ENCODE results near the gene THOP1. TPM values are rescaled to one million over a fixed set of nuclear protein-coding genes. Genes with fewer than 3 reads are reported as not detected.
"Not testable (repeated sequence)": the region's sequence is repeated elsewhere in the genome, so short reads cannot be mapped to it uniquely, and the experiment has no call there.

The THOP1 gene
- total RNA-seq, 1 donor from 2014 or later = 29.1 TPM

DNA sequence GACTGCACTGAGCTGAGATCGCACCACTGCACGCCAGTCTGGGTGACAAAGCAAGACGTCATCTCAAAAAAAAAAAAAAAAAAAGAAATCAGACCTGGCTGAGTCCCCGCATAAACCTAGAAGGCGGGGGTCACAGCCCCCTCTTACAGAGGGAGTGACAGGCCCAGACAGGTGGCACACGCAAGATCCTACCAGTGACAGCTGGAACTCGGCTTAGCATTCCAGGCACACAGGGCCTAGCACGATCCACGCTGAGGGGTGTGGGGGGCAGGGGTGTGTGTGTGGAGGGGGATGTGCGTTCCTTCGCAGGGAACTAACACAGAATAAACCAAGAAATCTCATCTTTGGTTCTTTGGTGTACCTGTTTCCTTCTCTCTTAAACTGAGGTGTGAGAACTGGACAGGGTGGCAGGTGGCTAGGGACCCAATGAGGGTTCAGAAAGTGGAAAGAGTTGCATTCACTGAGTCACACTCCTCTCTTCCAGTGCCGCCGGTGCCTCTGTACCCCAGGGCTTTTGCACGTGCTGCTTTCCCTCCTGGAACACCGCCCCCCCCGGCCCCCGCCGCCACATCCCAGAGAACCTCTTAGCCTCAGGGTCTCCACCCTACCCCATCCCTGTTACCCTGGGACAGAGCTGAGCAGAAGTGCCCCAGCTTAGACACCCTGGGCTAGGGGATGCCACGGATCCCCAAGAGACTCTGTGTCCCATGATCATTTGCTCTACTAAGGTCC lies 7.2 kb upstream of the THOP1 start:
- DNase-seq (ENCODE audit: low spot score) (no peak), ATAC-seq (no peak)
- intact Hi-C loops (cut with DNase I) = no loop called here

DNA sequence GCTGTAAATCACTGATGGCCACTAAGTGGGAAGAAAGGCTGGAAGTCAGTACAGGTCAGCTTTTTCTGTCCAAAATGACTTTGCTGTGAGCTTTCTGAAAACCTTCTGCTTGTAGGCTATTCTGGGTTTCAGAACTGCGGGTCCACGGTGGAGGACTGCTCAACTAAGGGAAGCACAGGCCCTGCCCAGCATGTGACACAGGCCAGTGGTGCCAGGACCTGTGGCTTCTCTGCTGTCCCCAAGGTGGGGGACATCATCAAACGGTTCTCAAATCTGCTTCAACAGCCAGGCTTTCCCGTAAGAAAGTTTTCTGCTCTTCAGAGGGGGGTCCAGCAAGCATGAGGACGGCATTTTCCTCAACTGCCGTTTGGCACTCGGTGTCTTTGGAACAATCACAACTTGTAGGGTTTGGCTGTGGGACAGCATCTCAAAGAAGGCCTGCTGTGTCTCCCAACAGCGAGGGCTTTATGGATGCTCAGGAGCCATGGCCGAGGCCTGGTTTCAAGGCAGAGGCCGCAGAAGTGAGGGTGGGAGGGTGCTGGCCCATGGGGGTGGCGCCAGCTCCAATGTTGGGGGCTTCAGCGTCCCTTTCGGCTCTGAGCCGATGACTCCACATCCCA lies 6.1 kb upstream of the THOP1 start:
- no peak for DNase-seq (ENCODE audit: low spot score)
- ATAC-seq = no peak
- intact Hi-C loops (cut with DNase I) = no loop called here

DNA sequence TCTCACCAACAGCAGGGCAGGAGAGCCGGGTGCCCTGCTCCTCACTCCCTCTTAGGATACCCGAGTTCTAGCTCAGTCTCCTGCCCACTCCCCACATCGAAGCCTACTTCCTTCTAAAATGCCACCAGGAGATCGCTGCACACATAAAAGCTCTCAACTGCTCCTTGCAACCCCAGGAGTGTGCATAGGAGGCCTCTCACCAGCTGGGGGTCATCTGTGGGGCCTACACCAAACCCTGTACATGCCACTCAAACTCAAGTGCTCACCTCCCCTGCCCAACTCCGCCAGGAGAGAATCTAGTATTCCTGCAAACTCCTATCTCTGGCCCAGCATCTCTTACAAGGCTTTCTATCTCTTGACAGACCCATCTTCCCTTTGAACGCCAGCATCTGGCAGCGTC lies 5.0 kb upstream of the THOP1 start:
- intact Hi-C loops (cut with DNase I) = no loop called here
- no peak for ATAC-seq
- no peak for DNase-seq (ENCODE audit: low spot score)

DNA sequence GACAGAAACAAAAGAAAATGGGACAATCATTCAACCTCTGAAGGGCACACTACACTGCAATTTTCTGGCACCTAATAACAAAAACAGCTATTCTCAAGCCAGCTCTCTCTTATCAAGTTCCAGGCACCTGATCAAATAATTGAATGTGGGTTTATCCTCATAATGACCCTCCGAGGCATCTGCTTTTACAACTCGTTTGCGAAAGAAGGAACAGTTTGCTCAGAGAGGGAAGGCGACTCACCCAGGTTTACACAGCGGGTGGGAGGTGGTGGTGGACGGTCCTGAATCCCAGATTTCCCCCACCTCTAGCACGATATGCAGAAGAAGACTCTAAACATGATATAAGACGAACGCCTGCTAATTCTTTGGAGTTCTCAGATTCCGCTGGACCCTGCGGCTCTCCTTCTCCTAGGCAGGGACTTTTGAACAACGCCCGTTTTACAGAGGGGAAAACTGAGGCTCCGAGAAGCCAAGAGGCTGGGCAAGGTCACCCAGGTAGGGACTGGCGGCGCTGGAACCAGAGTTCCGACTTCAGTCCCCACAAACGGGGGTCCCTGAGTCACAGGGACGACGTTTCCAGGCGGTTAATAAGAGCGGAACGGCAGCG lies 2.9 kb upstream of the THOP1 start:
- intact Hi-C loops (cut with DNase I) = no loop called here
- DNase-seq (ENCODE audit: low spot score) (no peak), ATAC-seq (no peak)

DNA sequence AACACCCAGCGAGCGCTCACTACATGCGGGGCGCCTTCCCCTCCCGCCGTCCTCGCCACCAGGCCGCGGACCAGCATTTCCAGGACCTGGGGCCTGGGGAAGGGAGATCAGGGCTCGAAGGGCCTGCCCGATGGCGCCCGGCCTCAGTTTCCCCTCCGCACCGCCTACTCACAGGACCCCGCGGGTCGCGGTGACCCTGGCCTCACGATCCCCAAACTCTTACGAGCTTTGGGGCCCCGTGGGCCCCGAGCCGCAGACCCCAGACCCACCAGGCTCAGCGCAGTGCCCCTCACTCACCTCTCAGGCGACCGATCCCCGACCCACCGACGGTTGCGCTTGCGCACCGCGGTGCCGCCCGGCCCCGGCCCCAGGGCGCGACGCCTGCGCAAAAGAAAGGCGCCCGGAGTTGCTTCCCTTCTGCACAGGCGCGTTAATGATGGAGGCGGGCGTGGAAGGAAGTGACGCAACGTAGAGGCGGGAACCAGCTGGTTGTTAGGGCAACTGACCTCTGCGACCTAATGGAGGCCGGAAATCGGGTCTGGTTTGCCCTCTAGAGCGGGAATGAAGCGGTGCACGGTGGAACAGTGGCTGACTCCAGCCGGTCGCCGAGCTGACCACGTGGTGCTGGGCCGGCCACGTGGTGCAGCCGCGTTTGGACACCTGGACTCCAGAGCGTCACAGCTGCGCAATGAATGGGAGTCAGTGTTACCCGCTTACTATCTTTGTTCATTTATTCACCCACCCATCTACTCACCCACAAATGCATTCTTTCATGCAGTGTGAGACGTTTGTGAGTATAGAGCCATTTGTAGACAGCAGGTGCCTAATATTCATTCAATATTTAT lies 2.1 kb upstream of the THOP1 start, which contains the start of gene SGTA:
Gene SGTA, minus strand, starts transcription at position 338 of the 845 bp plus-strand sequence. CDS start 14,205 bp downstream, outside the sequence.
- DNase-seq (ENCODE audit: low spot score) (peak; percentile 98), ATAC-seq (peak; percentile 95)
- intact Hi-C loops (cut with DNase I) = no loop called here

DNA sequence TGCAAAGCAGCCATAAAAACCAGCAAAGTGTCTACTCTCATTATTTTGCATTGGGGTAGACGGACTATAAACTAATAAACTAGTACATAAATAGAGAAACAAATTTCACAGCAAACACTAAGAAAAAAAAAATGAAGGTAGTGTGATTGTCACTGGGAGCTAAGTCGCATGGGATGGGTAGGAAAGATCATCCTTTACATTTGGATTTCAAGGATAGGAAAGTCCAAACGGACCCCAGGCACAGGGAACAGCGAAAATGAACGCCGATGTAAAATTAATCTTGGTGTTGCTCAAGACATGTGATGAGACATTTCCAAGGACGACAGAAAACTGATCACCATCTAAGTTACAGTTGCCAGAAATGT lies 1.5 kb upstream of the THOP1 start:
- ATAC-seq = no peak
- DNase-seq (ENCODE audit: low spot score) = no peak
- intact Hi-C loops (cut with DNase I) = no loop called here

DNA sequence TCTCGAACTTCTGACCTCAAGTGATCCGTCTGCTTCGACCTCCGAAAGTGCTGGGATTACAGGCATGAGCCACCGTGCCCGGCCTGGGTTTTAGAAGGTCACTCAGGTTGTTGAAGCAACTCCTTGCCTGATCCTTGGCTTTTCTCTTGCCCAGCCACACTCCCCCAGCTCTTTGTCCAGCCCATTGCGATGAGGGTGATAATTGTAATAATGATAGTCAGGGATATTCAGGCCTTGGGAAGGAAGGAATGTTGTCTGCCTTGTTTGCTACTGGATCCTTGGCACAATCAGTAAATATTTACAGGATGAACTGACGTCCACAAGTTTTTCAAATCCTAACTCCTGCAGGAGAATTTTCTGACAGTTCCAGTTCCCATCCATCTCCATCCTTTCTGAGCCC lies 1.8 kb downstream of the THOP1 start:
- ATAC-seq (no peak), DNase-seq (ENCODE audit: low spot score) (no peak)
- intact Hi-C loops (cut with DNase I) = no loop called here

DNA sequence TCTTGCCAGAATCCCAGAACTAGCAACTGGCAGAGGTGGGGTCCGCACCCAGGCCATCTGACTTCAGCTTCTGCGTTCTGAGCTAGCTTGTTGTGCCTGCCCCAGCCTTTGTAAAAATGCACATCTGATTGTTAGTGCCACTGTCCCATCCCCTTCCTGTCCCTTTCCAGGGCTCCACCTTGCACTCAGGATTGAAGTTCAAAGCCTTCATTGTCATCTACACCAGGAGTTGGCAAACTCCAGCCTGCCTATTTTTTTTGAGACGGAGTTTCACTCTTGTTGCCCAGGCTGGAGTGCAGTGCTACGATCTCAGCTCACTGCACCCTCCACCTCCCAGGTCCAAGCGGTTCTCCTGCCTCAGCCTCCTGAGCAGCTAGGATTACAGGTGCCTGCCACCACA lies 2.9 kb downstream of the THOP1 start:
- no peak for ATAC-seq
- intact Hi-C loops (cut with DNase I) = no loop called here
- no peak for DNase-seq (ENCODE audit: low spot score)

DNA sequence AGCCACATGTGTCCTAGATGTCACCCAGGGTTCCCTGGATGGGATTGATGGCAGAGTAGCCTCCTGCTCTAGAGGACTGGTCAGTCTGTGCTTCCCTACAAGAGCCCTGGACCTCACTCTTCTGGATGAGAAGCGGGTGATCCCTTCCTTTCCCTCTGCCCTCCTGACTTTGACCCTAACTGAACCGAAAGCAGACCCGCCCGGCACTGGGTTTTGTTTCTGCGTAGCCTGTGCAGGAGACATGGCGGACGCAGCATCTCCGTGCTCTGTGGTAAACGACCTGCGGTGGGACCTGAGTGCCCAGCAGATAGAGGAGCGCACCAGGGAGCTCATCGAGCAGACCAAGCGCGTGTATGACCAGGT lies 4.9 kb downstream of the THOP1 start:
- ATAC-seq (no peak), DNase-seq (ENCODE audit: low spot score) (no peak)
- intact Hi-C loops (cut with DNase I) = no loop called here

DNA sequence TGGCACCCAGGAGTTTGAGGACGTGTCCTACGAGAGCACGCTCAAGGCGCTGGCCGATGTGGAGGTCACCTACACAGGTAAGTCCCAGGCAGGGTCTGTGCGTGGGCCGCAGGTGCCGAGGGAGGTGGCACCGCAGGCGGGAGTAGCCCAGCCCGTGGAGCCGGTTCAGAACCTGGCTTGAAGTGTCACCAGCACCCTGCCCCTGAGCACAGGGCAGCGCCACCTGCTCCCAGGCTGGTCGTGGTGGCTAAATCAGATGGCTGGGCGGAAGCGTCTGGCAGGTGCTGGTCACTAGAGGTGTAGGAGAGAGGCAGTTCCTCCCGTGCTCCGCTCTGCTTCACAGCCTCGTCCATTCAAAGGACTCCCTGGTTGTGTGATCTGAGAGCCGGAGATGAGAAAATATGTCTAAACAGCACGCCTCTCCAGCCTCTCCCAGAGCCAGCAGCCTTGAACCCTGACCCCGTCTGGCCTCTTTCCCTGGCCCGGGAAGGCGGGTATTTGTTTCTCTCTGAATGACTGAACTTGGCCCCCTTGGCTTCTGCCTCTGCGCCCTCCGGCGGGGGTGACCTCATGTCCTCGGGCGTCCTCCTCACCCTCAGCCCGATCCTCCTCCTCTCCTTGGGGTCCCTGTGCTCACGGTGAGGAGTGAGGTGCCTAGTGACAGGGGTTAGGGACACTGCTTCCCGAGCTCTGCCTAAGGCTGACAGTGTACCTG lies 5.4 kb downstream of the THOP1 start:
- DNase-seq (ENCODE audit: low spot score) (no peak), ATAC-seq (no peak)
- intact Hi-C loops (cut with DNase I) = no loop called here

DNA sequence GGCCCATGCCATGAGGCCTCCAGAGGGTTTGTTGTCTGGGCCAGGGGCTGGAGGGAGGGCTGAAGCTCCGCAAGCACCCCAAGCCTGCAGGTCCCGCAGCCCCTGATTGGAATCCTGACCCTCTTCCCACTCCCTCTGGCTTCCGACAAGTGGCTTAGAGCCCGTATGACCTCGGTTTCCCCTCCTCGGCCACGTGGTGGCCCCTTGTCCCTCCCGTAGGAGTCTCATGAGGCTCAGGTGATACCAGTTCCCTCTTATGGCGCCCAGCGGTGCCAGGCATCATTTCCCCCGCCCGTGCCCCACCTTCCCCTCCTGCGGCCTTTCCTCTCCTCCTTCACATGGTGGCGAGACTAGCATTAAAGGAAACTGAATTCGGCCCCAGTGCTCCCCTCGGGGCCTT lies 6.1 kb downstream of the THOP1 start:
- intact Hi-C loops (cut with DNase I) = no loop called here
- DNase-seq (ENCODE audit: low spot score) (no peak), ATAC-seq (no peak)

DNA sequence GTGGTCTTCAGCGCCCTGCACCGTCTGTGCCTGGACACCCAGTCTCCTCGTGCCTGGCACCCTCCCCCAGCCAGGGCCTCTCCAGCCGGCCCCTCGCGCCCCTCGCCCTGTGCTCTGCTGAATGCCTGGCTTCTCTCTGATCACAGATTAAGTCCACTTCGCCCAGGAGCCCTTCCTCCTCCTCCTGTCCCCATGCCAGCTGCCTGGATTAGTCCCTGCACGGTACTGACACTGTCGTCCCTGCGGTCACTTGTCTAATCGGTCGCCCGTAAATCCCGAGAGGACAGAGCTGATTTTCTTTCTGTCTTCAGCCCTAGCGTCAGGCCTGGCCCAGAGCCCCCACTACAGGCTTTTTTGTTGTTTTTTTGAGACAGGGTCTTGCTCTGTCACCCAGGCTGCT lies 6.6 kb downstream of the THOP1 start:
- ATAC-seq (no peak), DNase-seq (ENCODE audit: low spot score) (no peak)
- intact Hi-C loops (cut with DNase I) = no loop called here

DNA sequence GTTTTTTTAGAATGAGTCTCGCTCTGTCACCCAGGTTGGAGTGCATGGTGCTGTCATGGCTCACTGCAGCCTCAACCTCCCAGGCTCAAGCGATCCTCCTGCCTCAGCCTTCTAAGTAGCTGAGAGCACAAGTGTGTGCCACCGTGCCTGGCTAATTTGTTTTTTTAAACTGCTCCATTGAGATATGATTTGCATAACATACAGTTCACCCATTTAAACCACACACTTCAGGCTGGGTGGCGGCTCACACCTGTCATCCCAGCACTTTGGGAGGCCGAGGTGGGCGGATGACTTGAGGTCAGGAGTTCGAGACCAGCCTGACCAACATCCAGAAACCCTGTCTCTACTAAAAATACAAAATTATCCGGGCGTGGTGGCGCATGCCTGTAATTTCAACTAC lies 7.4 kb downstream of the THOP1 start:
- DNase-seq (ENCODE audit: low spot score); intact Hi-C loops (cut with DNase I); ATAC-seq: not testable (repeated sequence)

DNA sequence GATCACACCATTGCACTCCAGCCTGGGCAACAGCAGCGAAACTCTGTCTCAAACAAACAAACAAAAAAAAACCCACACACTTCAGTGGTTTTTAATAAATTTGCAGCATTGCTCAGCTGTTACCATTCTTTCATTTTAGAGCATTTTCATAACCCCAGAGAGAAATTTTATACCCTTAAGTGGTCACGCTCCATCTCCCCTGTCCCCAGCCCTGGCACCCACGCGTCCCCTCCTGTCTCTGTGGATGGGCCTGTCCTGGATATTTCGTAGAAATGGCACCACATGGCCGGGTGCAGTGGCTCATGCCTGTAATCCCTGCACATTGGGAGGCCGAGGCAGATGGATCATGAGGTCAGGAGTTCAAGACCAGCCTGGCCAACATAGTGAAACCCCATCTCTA lies 7.8 kb downstream of the THOP1 start:
- no peak for DNase-seq (ENCODE audit: low spot score)
- intact Hi-C loops (cut with DNase I) = no loop called here
- ATAC-seq = no peak

DNA sequence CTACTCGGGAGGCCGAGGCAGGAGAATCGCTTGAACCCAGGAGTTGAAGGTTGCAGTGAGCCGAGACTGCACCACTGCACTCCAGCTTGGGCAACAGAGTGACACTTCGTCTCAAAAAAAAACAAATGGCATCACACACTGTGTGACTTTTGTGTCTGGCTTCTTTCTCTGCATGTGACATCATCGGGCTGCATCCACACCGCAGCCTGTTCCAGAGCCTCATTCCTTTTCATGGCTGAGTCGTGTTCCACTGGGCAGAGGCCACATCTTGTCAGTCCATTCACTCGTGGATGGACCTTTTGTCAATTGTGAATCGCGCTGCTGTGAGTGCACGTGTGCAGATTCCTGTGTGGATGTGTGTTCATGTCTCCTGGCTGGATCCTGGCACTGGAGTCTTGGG lies 8.3 kb downstream of the THOP1 start:
- DNase-seq (ENCODE audit: low spot score) (no peak), ATAC-seq (no peak)
- intact Hi-C loops (cut with DNase I) = no loop called here

DNA sequence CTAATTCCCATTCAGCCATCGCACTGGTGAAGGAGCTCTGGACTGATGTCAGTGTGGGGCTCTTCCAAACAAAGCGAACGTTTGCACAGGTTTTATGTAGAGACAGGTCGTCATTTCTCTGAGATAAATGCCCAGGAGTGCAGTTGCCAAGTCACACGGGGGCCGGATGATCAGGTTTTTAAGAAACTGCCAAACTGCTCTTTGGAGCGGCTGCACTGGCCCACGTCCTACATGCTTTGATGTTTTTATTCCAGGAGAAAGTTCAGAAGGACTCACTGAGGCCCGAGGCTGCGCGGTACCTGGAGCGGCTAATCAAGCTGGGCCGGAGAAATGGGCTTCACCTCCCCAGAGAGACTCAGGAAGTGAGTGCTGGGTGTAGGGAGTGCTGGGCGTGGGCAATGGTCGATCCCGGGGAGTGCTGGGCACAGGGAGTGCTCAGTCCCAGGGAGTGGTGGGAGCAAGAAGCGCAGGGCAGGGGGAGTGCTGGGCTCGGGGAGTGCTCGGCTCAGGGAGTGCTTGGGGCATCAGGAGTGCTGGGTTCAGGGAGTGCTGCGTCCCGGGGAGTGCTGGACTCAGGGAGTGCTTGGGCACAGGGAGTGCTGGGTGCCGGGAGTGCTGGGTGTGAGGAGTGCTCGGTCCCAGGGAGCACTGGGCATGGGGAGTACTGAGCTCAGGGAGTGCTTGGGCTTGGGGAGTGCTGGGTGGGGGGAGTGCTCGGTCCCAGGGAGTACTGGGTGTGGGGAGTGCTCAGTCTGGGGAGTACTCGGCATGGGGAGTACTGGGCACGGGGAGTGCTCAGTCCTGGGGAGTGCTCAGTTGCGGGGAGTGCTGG lies 10.7 kb downstream of the THOP1 start:
- intact Hi-C loops (cut with DNase I) = no loop called here
- no peak for DNase-seq (ENCODE audit: low spot score)
- no peak for ATAC-seq

DNA sequence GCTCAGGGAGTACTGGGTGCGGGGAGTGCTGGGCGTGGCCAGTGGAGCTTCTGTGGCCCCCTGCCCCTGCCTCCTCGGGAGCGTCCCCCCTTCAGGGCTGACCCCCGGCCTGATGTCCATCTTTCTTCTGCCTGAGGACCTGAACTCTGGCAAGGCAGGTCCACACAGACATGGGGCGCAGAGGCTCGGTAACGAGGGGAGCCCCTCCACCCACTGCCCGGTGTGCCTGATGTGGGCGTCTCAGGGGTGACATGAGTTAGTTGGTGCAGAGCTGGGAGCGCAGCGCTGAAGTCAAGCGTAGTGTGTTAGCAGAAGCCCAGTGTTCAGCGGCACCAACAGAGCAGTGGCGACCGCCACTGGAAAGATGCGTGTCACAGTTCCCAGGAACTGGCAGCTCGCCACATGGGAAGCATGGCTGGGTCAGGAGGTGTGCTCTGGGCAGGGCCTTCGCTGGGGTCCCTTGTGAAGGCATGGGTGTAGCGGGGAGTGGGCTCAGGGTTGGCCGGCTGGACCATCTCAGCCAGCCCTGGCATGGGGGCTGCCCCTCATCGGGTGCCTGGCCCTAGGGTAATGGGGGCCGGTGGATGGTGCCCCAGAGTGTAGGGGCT lies 11.5 kb downstream of the THOP1 start:
- ATAC-seq (peak; percentile 12), DNase-seq (ENCODE audit: low spot score) (no peak)
- intact Hi-C loops (cut with DNase I) = no loop called here

DNA sequence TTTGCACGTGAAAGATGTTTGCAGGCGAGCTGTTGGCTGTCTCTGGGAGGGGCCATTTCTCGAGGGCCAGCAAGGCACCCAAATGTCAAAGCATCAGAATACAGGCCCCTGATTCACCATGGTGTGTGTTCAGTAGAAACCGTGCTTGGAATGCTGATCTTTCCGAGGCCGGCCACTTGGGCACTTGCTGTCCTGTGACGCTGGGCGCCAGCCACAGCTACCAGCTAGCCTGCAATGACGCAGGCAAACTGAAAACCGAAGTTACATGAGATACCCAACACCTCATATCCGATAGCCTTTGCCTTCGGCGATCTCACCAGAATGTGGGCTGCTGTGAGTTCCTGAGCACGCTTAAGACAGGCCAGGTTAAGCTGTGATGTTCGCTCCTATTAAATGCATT lies 12.0 kb downstream of the THOP1 start:
- ATAC-seq = no peak
- intact Hi-C loops (cut with DNase I) = no loop called here
- DNase-seq (ENCODE audit: low spot score) = no peak
